GM12878 (cell line): ENCODE data around the gene RIMBP2. TPM values are rescaled to one million over a fixed set of nuclear protein-coding genes. Genes with fewer than 3 reads are reported as not detected.
"Not testable (repeated sequence)": the region's sequence is repeated elsewhere in the genome, so short reads cannot be mapped to it uniquely, and the experiment has no call there.

Experiments
- ATAC-seq: fragments of 200-7000 bp; cut with Tn5 transposase; 3 replicates; pipeline ENCODE4 v1.9.1; 2020; ENCODE audit warnings: mild to moderate bottlenecking, moderate library complexity
- BruUV-seq: library from RNA; stranded (reverse); fragments of 400-500 nt; replicated peaks from 2 replicates; lab custom pipeline; 2021; lab: Mats Ljungman, UMichigan
- CTCF ChIA-PET: fragments of 300-600 bp; sonication (Branson Sonifier 250); formaldehyde crosslinking; extraction: SDS; loops from one replicate; lab custom pipeline; 2021; ENCODE audit warnings: inconsistent platforms; lab: Yijun Ruan, JAX
- POLR2A ChIA-PET: fragments of 350-600 bp; formaldehyde crosslinking; extraction: SDS; loops from one replicate; lab custom pipeline; 2021; ENCODE audit warnings: inconsistent platforms; lab: Charles Lee
- RAD21 ChIA-PET: fragments of 300-600 bp; sonication (Branson Sonifier 250); formaldehyde crosslinking; loops from one replicate; lab custom pipeline; 2023; ENCODE audit warnings: antibody characterized with exemption; ENCODE audit not compliant: unreplicated experiment; lab: Charles Lee
- SMC1A ChIA-PET: fragments of 300-600 bp; sonication (Branson Sonifier 250); formaldehyde crosslinking; loops from one replicate; lab custom pipeline; 2023; ENCODE audit not compliant: unreplicated experiment, uncharacterized antibody; lab: Charles Lee
- DNase-seq: peaks from one replicate; pipeline ENCODE4 v3.0.0-alpha.2; 2011; ENCODE audit warnings: low read depth, low spot score
- FAIRE-seq: peaks from 3 replicates; lab custom pipeline; 2011; peaks lifted over from hg19 to GRCh38; lab: Jason Lieb, UNC
- H2AFZ ChIP-seq: 2 replicates; pipeline ENCODE4 v1.6.0; 2011; ENCODE audit warnings: low read depth, low read length, control low read depth; ENCODE audit not compliant: control insufficient read depth
- H3K27ac ChIP-seq: 2 replicates; pipeline ENCODE4 v1.5.1; 2011; ENCODE audit warnings: control low read depth; ENCODE audit not compliant: control insufficient read depth, insufficient read depth
- H3K27me3 ChIP-seq, 2 experiments: replicated peaks in 1 of 2; 2 replicates each; pipeline versions ENCODE4 v1.6.0 to v1.6.1; 2011; ENCODE audit warnings: low read length in 1 of 2; ENCODE audit not compliant: control insufficient read depth in 2 of 2, insufficient read depth in 2 of 2
- H3K36me3 ChIP-seq, 2 experiments: 2 replicates each; pipeline ENCODE4 v1.5.1; 2011; ENCODE audit warnings: low read length in 1 of 2; ENCODE audit not compliant: control insufficient read depth in 2 of 2, insufficient read depth in 2 of 2
- H3K4me1 ChIP-seq: 2 replicates; pipeline ENCODE4 v1.6.1; 2011; ENCODE audit warnings: mild to moderate bottlenecking, low read length, moderate library complexity, mixed read lengths; ENCODE audit not compliant: control insufficient read depth, insufficient read depth
- H3K4me2 ChIP-seq: 2 replicates; pipeline ENCODE4 v1.6.0; 2011; ENCODE audit warnings: control low read depth; ENCODE audit not compliant: control insufficient read depth, insufficient read depth
- H3K4me3 ChIP-seq: fragments of 200-600 bp; sonication (generic); 2 replicates; pipeline ENCODE4 v1.5.1; 2016
- H3K79me2 ChIP-seq: 2 replicates; pipeline ENCODE4 v1.6.0; 2011; ENCODE audit warnings: low read length; ENCODE audit not compliant: control insufficient read depth, insufficient read depth
- H3K9ac ChIP-seq: 2 replicates; pipeline ENCODE4 v1.8.0; 2011; ENCODE audit warnings: low read length, control low read depth, mixed read lengths; ENCODE audit not compliant: control insufficient read depth, insufficient read depth
- H3K9me3 ChIP-seq: replicated peaks from 3 replicates; pipeline ENCODE4 v1.5.1; 2011; ENCODE audit warnings: mild to moderate bottlenecking, low read length; ENCODE audit not compliant: control insufficient read depth, insufficient read depth
- H4K20me1 ChIP-seq: 2 replicates; pipeline ENCODE4 v1.6.0; 2011; ENCODE audit not compliant: control insufficient read depth, insufficient read depth
- ZNF687 ChIP-seq: fragments of 450-650 bp; IDR thresholded peaks from 2 replicates; pipeline ENCODE4 v1.6.1; 2017; ENCODE audit warnings: mild to moderate bottlenecking, moderate library complexity
- WGBS: methylation state at CpG from one replicate; pipeline ENCODE4 v1.1.6; 2016; ENCODE audit warnings: low lambda C conversion rate; ENCODE audit not compliant: insufficient replicate concordance, insufficient coverage; ENCODE audit errors: missing lambda C conversion rate; 5-methylcytosine and 5-hydroxymethylcytosine counted together
- in situ Hi-C: fragments of 300-500 bp; cut with MboI; formaldehyde crosslinking; loops from 9 replicates; pipeline ENCODE4 v1.14.3; 2018; ENCODE audit warnings: mixed read lengths
- intact Hi-C: fragments of 100-400 bp; cut with micrococcal nuclease; formaldehyde crosslinking; loops from one replicate; pipeline ENCODE4 v1.14.2; 2022; ENCODE audit not compliant: unreplicated experiment
- polyA plus RNA-seq, 11 experiments: library from polyadenylated mRNA; depleted of rRNA in 4 of 11; unstranded in 6 of 11; stranded (reverse) in 5 of 11; fragments of >200 nt; fragmentation: Nextera tagmentation in 4 of 11; fragmentation: Illumina TruSeq in 1 of 11; extraction: Ambion mirVana in 4 of 11; extraction: Trizol in 1 of 11; gene quantifications; 1 replicate in 1 of 11; 2 replicates in 10 of 11; pipeline versions ENCODE4 v1.2.1 to v1.2.3, GENCODE V29; 2011 to 2016; ENCODE audit warnings: inconsistent platforms in 2 of 11, missing spikeins in 2 of 11, low read depth in 1 of 11
- total RNA-seq, 4 experiments: library from RNA; depleted of rRNA in 3 of 4; stranded (reverse); fragments of >200 nt in 3 of 4; fragmentation: Illumina TruSeq in 1 of 4; extraction: Trizol in 1 of 4; gene quantifications; 2 replicates each; pipeline versions ENCODE4 v1.2.1 to v1.2.3, GENCODE V29; 2013 to 2021

The RIMBP2 gene
- total and polyA plus RNA-seq, 10 of the 15 experiments (the other 5 are each of a cell fraction or from before 2014, with no cell fraction given) = 0.04 to 2.9 (median 0.07) TPM; not detected in 1

GRCh38 chr12:130689408-130690405, 26.4 kb downstream of the RIMBP2 start (continued):
- TF ChIP-seq ZNF687 = no peak
- TF ChIP-seq, all 136 proteins: peak for 0

GRCh38 chr12:130688999-130689398, 27.1 kb downstream of the RIMBP2 start:
- 50% methylated on average over 16 of the region's 16 CpGs for WGBS
- RAD21 ChIA-PET = not testable (repeated sequence)

More at GRCh38 chr12:130688999-130689398, 27.1 kb downstream of the RIMBP2 start:
- H3K79me2 ChIP-seq, H3K27ac ChIP-seq, in situ Hi-C loops, POLR2A ChIA-PET, H3K4me1 ChIP-seq, FAIRE-seq, H4K20me1 ChIP-seq, H3K27me3 ChIP-seq, H2AFZ ChIP-seq, H3K4me3 ChIP-seq, DNase-seq, H3K9ac ChIP-seq, H3K4me2 ChIP-seq, H3K36me3 ChIP-seq, SMC1A ChIA-PET, H3K9me3 ChIP-seq, intact Hi-C loops, CTCF ChIA-PET, ATAC-seq, BruUV-seq: not testable (repeated sequence)
